Naive thymus-derived CD4-positive, alpha-beta T cell (primary cell): ENCODE data around the gene ZNF414. TPM values are rescaled to one million over a fixed set of nuclear protein-coding genes. Genes with fewer than 3 reads are reported as not detected.
"Not testable (repeated sequence)": the region's sequence is repeated elsewhere in the genome, so short reads cannot be mapped to it uniquely, and the experiment has no call there.

Experiments
- ATAC-seq: fragments of 150-1000 bp; cut with Tn5 transposase; 2 replicates; pipeline ENCODE4 v1.10.0; 2021; ENCODE audit warnings: mild to moderate bottlenecking, moderate library complexity
- CTCF ChIA-PET: fragments of 350-600 bp; sonication (Branson Sonifier 250); formaldehyde crosslinking; loops from one replicate; lab custom pipeline; 2021; ENCODE audit warnings: antibody characterized with exemption; lab: Charles Lee
- POLR2A ChIA-PET: fragments of 350-600 bp; sonication (Branson Sonifier 250); formaldehyde crosslinking; loops from one replicate; lab custom pipeline; 2021; ENCODE audit warnings: antibody characterized with exemption, inconsistent platforms; lab: Charles Lee
- DNase-seq, 9 donors: peaks; one replicate each; pipeline versions ENCODE4 v3.0.0 to v3.0.0-alpha.2; 2020 to 2022; ENCODE audit warnings: mixed read lengths in 1 of 9
- H3K27ac ChIP-seq: one replicate; pipeline ENCODE4 v1.7.0; 2013; ENCODE audit warnings: mild to moderate bottlenecking, low read depth, low read length, moderate library complexity
- H3K27me3 ChIP-seq, 2 donors: one replicate each; pipeline ENCODE4 v1.7.0; 2013; ENCODE audit warnings: low read length in 2 of 2, mild to moderate bottlenecking in 2 of 2, moderate library complexity in 2 of 2; ENCODE audit not compliant: control insufficient read depth in 2 of 2, insufficient read depth in 2 of 2
- H3K36me3 ChIP-seq, 3 experiments: 1 replicate in 2 of 3; 2 replicates in 1 of 3; pipeline ENCODE4 v1.7.0; 2013; ENCODE audit warnings: low read length in 3 of 3, mild to moderate bottlenecking in 3 of 3, moderate library complexity in 1 of 3; ENCODE audit not compliant: insufficient read depth in 3 of 3, control insufficient read depth in 2 of 3
- H3K4me1 ChIP-seq, 2 donors: one replicate each; pipeline ENCODE4 v1.7.0; 2013; ENCODE audit warnings: low read length in 2 of 2, mild to moderate bottlenecking in 2 of 2, moderate library complexity in 1 of 2; ENCODE audit not compliant: control insufficient read depth in 2 of 2, insufficient read depth in 2 of 2
- H3K4me3 ChIP-seq: 2 replicates; pipeline ENCODE4 v1.7.0; 2013; ENCODE audit warnings: mild to moderate bottlenecking, low read length
- H3K9me3 ChIP-seq, 3 experiments: 1 replicate in 2 of 3; 2 replicates in 1 of 3; pipeline ENCODE4 v1.7.0; 2013; ENCODE audit warnings: low read length in 3 of 3; ENCODE audit not compliant: control insufficient read depth in 2 of 3
- H3K27ac Mint-ChIP-seq, 9 donors: one replicate each; pipeline ENCODE4 v1.8.0; 2020 to 2022; ENCODE audit warnings: mixed read lengths in 9 of 9, mild to moderate bottlenecking in 8 of 9, moderate library complexity in 5 of 9, inconsistent platforms in 2 of 9
- H3K27me3 Mint-ChIP-seq, 5 donors: one replicate each; pipeline ENCODE4 v1.8.0; 2021 to 2022; ENCODE audit warnings: mixed read lengths in 5 of 5, mild to moderate bottlenecking in 1 of 5
- H3K36me3 Mint-ChIP-seq, 5 donors: one replicate each; pipeline ENCODE4 v1.8.0; 2020 to 2022; ENCODE audit warnings: mixed read lengths in 5 of 5, mild to moderate bottlenecking in 3 of 5, inconsistent platforms in 1 of 5
- H3K4me1 Mint-ChIP-seq, 7 donors: one replicate each; pipeline ENCODE4 v1.8.0; 2020 to 2022; ENCODE audit warnings: mixed read lengths in 7 of 7, mild to moderate bottlenecking in 3 of 7, inconsistent platforms in 1 of 7
- H3K4me3 Mint-ChIP-seq, 10 donors: one replicate each; pipeline ENCODE4 v1.8.0; 2020 to 2022; ENCODE audit warnings: mild to moderate bottlenecking in 10 of 10, mixed read lengths in 10 of 10, moderate library complexity in 6 of 10, inconsistent platforms in 2 of 10
- H3K9me3 Mint-ChIP-seq, 11 donors: one replicate each; pipeline ENCODE4 v1.8.0; 2020 to 2022; ENCODE audit warnings: mixed read lengths in 11 of 11, mild to moderate bottlenecking in 4 of 11, inconsistent platforms in 1 of 11, moderate library complexity in 1 of 11
- intact Hi-C, 2 donors: fragments of 100-400 bp; cut with micrococcal nuclease; formaldehyde crosslinking; loops; one replicate each; pipeline ENCODE4 v1.15.1; 2023
- polyA plus RNA-seq, 2 donors: library from polyadenylated mRNA; unstranded; fragments of 300-500 nt; fragmentation: Illumina TruSeq; gene quantifications; one replicate each; pipeline ENCODE4 v1.2.3, GENCODE V29; 2021
- total RNA-seq, 6 experiments: library from RNA in 5 of 6; stranded (reverse) in 5 of 6; gene quantifications; 1 replicate in 5 of 6; 2 replicates in 1 of 6; pipeline ENCODE4 v1.2.3 and lab custom pipeline; 2021 to 2026

ZNF414 gene
- total and polyA plus RNA-seq, 7 experiments from 2014 or later, result 20.2 to 69.2 (median 51.1) TPM

DNA sequence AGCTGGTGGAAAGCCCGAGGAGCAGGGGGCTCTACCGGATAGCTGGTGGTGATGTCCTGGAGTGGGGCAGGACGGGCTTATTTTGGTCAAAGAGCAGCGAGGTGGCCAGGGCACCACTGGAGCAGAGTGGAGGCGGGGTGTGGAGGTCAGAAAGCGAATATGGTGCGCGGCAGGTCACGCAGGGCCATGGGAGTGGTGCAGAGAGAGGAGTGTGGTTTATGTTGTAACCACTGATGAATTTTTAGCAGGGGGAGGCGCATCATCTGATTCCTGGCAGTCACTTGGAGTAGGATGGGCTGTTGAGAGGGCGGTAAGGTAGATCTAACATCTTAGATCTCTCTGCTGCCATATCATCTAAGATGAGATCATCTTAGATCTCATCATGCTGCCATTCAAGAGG is 1.4 kb upstream of the ZNF414 start:
- POLR2A ChIA-PET, result interaction anchor here (0.7 to 13.9 kb wide), 11 partner anchors 9 to 557 kb away, joined by 3 to 566 read pairs (median 11); partner anchors contain the start of genes HNRNPM, MYO1F and PRAM1
- peak overlapping the region; percentile 48 for H3K4me3 ChIP-seq
- H3K27me3 ChIP-seq, result no peaks in the 10 kb centered on the region
- peak overlapping the region; percentile 90 to 100 (median 99) for H3K27ac Mint-ChIP-seq
- H3K27me3 Mint-ChIP-seq, result no peaks in the 10 kb centered on the region
- H3K9me3 ChIP-seq, result no peaks in the 10 kb centered on the region
- H3K36me3 Mint-ChIP-seq, result peaks cover 0 to 26% (median 0%) of the 10 kb centered on the region in 5 donors
- H3K27ac ChIP-seq, result peak overlapping the region; percentile 98
- peaks cover 52 to 77% of the 10 kb centered on the region in 2 donors for H3K4me1 ChIP-seq
- H3K4me3 Mint-ChIP-seq, result peak overlapping the region; percentile 89 to 97 (median 92)
- peaks cover 32 to 78% (median 55%) of the 10 kb centered on the region in 7 donors for H3K4me1 Mint-ChIP-seq
- ATAC-seq (peak; percentile 59), DNase-seq (peak in 8 of 9 donors; percentile 61 to 85 (median 76))
- peaks cover 0 to 12% (median 0%) of the 10 kb centered on the region in 3 experiments for H3K36me3 ChIP-seq
- intact Hi-C loops, result loop anchor here (2.0 to 10.0 kb wide), 3 partner anchors 38 to 1589 kb away; partner anchors contain the start of genes ANGPTL6 (in 1 of the 2) and PPAN (in 1 of the 2)
- CTCF ChIA-PET, result interaction anchor here (0.7 to 8.3 kb wide), 4 partner anchors 9 to 64 kb away, joined by 3 to 147 read pairs (median 8); partner anchors contain the start of gene MYO1F
- peaks cover 0 to 2% (median 0%) of the 10 kb centered on the region in 11 donors for H3K9me3 Mint-ChIP-seq

DNA sequence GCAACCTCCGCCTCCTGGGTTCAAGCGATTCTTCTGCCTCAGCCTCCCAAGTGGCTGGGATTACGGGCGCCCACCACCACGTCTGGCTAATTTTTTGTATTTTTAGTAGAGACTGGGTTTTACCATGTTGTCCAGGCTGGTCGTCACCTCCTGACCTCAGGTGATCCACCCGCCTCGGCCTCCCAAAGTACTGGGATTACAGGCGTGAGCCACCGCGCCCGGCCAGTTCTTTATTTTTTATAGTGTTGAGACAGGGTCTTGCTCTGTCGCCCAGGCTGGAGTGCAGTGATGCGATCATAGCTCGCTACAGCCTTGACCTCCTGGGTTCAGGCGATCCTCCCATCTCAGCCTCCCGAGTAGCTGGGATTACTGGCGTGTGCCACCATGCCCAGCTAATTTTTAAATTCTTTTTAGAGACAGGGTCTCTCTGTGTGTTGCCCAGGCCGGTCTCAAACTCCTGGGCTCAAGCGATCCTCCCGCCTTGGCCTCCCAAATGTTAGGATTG is 590 bp upstream of the ZNF414 start:
- ATAC-seq, H3K27me3 ChIP-seq, H3K9me3 ChIP-seq, H3K27me3 Mint-ChIP-seq, H3K9me3 Mint-ChIP-seq: not testable (repeated sequence)
- H3K36me3 ChIP-seq, result peaks cover 0 to 16% (median 0%) of the 10 kb centered on the region in 3 experiments
- Mint-ChIP-seq H3K36me3 (peaks cover 0 to 23% (median 0%) of the 10 kb centered on the region in 5 donors), H3K27ac (peak overlapping the region; percentile 91 to 100 (median 99)), H3K4me1 (peaks cover 32 to 71% (median 51%) of the 10 kb centered on the region in 7 donors), H3K4me3 (peak overlapping the region; percentile 89 to 97 (median 92))
- peak overlapping the region; percentile 98 for H3K27ac ChIP-seq
- peaks cover 52 to 70% of the 10 kb centered on the region in 2 donors for H3K4me1 ChIP-seq
- CTCF ChIA-PET, result interaction anchor here (0.7 to 8.3 kb wide), 7 partner anchors 22 to 128 kb away, joined by 3 to 147 read pairs (median 4); partner anchors contain the start of gene MYO1F
- intact Hi-C loops, result loop anchor here (1.0 to 10.0 kb wide), 5 partner anchors 37 to 1590 kb away; partner anchors contain the start of genes ANGPTL6 (in 1 of the 2), HNRNPM (in 1 of the 2), NDUFA7 (in 1 of the 2) and PPAN (in 1 of the 2)
- DNase-seq, result peak in 1 of 9 donors; percentile 32
- POLR2A ChIA-PET, result interaction anchor here (0.6 to 13.9 kb wide), 23 partner anchors 9 to 1161 kb away, joined by 3 to 566 read pairs (median 6); partner anchors contain the start of genes HNRNPM, MAP2K7, MARCHF2 and MYO1F
- H3K4me3 ChIP-seq, result peak overlapping the region; percentile 73

DNA sequence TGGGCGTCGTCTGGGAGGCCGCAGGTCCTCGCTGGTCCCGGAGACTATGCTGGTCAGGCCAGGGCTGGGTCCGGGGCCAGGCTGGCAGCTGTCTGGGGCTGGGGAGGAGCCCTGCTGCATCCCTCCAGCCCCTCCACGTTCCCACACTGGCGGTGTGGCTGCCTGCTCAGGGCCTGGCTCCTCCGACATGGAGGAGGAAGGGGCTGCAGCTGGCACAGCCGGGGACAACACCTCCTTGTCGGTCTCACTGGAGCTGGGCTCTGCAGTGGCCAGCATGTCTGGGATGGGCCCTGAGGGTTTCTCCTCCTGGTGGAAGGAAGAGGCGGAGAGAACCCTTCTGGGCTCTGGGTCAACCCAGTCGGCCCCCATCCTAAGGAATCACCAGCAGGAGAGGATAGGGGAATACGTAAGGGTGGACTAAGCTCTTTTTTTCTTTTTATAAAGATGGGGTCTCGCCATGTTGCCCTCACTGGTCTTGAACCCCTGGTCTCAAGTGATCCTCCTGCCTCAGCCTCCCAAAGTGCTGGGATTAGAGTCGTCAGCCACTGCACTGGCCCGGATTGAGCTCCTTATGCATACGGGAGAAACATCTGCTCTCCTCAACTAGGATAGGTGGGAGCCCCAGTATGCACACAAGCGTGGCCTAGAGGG is 806 bp downstream of the ZNF414 start:
- H3K4me1 Mint-ChIP-seq, result peaks cover 32 to 57% (median 41%) of the 10 kb centered on the region in 7 donors
- H3K36me3 ChIP-seq, result peaks cover 0 to 25% (median 0%) of the 10 kb centered on the region in 3 experiments
- H3K4me1 ChIP-seq, result peaks cover 47 to 56% of the 10 kb centered on the region in 2 donors
- peaks cover 0 to 19% (median 0%) of the 10 kb centered on the region in 5 donors for H3K36me3 Mint-ChIP-seq
- ChIA-PET POLR2A (interaction anchor here (0.5 to 13.9 kb wide), 22 partner anchors 9 to 192 kb away, joined by 3 to 566 read pairs (median 6); partner anchors contain the start of genes HNRNPM, MYO1F, NDUFA7 and PRAM1), CTCF (interaction anchor here (0.5 to 8.3 kb wide), 9 partner anchors 9 to 129 kb away, joined by 3 to 147 read pairs (median 4); partner anchors contain the start of genes MARCHF2 and MYO1F)
- peaks cover 0 to 2% (median 0%) of the 10 kb centered on the region in 11 donors for H3K9me3 Mint-ChIP-seq
- no peaks in the 10 kb centered on the region for H3K9me3 ChIP-seq
- H3K4me3 Mint-ChIP-seq, result peak overlapping the region; percentile 89 to 97 (median 92)
- H3K4me3 ChIP-seq, result peak overlapping the region; percentile 73
- intact Hi-C loops, result loop anchor here (1.0 to 10.0 kb wide), 6 partner anchors 26 to 1592 kb away; partner anchors contain the start of genes RAB11B (in 2 of the 2), ANGPTL6 (in 1 of the 2), HNRNPM (in 1 of the 2) and MARCHF2 (in 1 of the 2)
- ATAC-seq (no peak), DNase-seq (peak in 2 of 9 donors; percentile 17 to 29)
- no peaks in the 10 kb centered on the region for H3K27me3 Mint-ChIP-seq
- peak overlapping the region; percentile 91 to 100 (median 99) for H3K27ac Mint-ChIP-seq
- peak overlapping the region; percentile 98 for H3K27ac ChIP-seq
- H3K27me3 ChIP-seq, result no peaks in the 10 kb centered on the region

DNA sequence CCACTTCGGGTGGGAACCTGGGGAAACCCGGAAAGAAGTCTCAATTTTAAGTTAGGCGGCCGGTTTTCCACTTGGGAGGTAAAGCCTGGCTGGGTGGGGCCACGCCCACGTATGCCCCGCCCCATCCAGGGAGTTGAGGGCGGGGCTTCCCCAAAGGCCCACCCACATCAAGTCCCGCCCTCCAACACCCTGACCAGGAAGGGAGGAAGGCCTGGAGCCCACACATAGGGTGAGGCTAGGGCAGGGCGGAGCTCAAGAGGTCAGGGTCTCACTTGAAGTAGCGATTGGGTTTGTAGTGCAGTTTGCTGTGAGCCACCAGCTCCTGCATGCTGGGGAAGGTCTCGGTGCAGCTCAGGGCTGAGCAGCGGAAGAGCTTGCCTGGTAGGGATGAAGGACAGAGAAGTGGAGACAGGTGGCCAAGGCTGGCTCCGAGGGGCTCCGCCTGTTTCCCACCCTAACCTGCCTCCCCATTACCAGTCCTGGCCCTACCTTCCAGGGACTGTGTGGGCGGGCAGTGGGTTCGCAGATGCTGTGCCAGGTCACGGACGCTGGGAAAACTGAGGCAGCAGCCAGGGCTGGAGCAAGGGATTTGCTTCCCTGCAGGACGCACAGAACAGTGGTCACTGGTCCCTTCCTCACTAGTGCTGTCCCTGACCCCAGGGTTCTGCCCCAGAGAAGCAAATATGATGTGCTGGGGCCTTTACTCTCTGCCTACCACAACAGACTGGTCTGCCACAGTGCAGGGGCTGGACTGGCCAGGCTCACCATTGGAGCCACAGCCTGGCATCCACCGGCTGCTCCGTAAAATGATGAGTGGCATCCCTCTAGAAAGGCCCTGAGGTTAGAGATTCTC is 1.6 kb downstream of the ZNF414 start:
- Mint-ChIP-seq H3K27ac (peak overlapping the region in 8 of 9 donors; percentile 36 to 87 (median 66)), H3K4me1 (peaks cover 24 to 49% (median 36%) of the 10 kb centered on the region in 7 donors), H3K36me3 (peaks cover 0 to 16% (median 0%) of the 10 kb centered on the region in 5 donors), H3K9me3 (peaks cover 0 to 2% (median 0%) of the 10 kb centered on the region in 11 donors), H3K4me3 (peak overlapping the region in 9 of 10 donors; percentile 49 to 93 (median 61)), H3K27me3 (no peaks in the 10 kb centered on the region)
- Histone ChIP-seq H3K9me3 (no peaks in the 10 kb centered on the region), H3K4me1 (peaks cover 38 to 48% of the 10 kb centered on the region in 2 donors), H3K27ac (peak overlapping the region; percentile 98), H3K27me3 (no peaks in the 10 kb centered on the region), H3K36me3 (peaks cover 0 to 25% (median 0%) of the 10 kb centered on the region in 3 experiments), H3K4me3 (peak overlapping the region; percentile 73)
- intact Hi-C loops, result loop anchor here in 1 of 2 donors (10.0 kb wide), 1 partner anchor 1592 kb away; the partner anchor contains the start of genes ANGPTL6 and PPAN
- ATAC-seq (no peak), DNase-seq (peak in 1 of 9 donors; percentile 46)
- CTCF ChIA-PET, result interaction anchor here (0.6 to 8.3 kb wide), 5 partner anchors 25 to 99 kb away, joined by 4 to 147 read pairs (median 12); partner anchors contain the start of genes MARCHF2 and MYO1F
- POLR2A ChIA-PET, result interaction anchor here (0.8 to 13.9 kb wide), 8 partner anchors 8 to 101 kb away, joined by 3 to 566 read pairs (median 28); partner anchors contain the start of genes MYO1F and PRAM1

DNA sequence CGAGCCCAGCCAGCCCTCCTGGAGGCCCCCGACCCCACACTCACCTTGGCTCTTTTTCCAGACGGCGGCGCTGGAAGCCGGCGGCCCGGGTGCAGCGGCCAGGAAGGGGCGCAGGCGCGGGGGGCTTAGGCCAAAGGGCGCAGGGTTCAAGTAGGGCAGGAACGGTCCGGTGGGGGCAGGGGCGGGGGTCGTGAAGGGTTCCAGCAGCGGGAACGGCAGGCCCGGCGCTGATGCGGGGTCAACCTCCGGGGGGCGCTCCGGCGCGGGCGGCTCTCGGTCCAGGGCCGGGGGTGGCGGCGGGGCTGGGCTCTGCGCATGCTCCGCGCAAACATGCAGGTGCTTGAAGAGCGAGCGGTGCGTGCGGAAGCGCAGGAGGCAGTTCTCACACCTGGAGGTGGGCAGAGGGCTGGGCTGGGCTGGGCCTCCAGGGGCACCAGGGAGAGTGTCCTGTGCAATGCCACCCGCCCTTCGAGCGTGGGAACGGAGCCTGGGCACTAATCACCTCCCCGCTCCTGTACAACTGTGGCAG is 2.3 kb downstream of the ZNF414 start:
- Histone ChIP-seq H3K36me3 (peaks cover 0 to 25% (median 0%) of the 10 kb centered on the region in 3 experiments), H3K4me3 (no peak overlapping the region), H3K27ac (peak overlapping the region; percentile 9), H3K27me3 (no peaks in the 10 kb centered on the region), H3K9me3 (no peaks in the 10 kb centered on the region), H3K4me1 (peaks cover 34 to 42% of the 10 kb centered on the region in 2 donors)
- H3K27me3 Mint-ChIP-seq, result no peaks in the 10 kb centered on the region
- POLR2A ChIA-PET, result interaction anchor here (13.9 kb wide), 1 partner anchor 61 kb away, joined by 566 read pairs; the partner anchor contains the start of gene MYO1F
- H3K27ac Mint-ChIP-seq, result peak overlapping the region in 3 of 9 donors; percentile 54 to 82 (median 64)
- peaks cover 0 to 2% (median 0%) of the 10 kb centered on the region in 11 donors for H3K9me3 Mint-ChIP-seq
- intact Hi-C loops, result loop anchor here in 1 of 2 donors (10.0 kb wide), 1 partner anchor 1593 kb away; the partner anchor contains the start of genes ANGPTL6 and PPAN
- H3K4me1 Mint-ChIP-seq, result peaks cover 21 to 43% (median 31%) of the 10 kb centered on the region in 7 donors
- no peak for DNase-seq
- H3K36me3 Mint-ChIP-seq, result peaks cover 0 to 16% (median 0%) of the 10 kb centered on the region in 5 donors
- no peak for ATAC-seq
- CTCF ChIA-PET, result interaction anchor here (0.6 to 8.3 kb wide), 2 partner anchors 63 to 67 kb away, joined by 4 to 147 read pairs; partner anchors contain the start of gene MYO1F
- no peak overlapping the region for H3K4me3 Mint-ChIP-seq
